T-cell (primary cell): ENCODE results near the gene SEC14L3. TPM values are rescaled to one million over a fixed set of nuclear protein-coding genes. Genes with fewer than 3 reads are reported as not detected.

ENCODE experiments used
- ATAC-seq, 4 experiments: fragments of 200-7000 bp in 3 of 4; fragments of 150-1000 bp in 1 of 4; cut with Tn5 transposase; replicated peaks in 1 of 4; 1 replicate in 3 of 4; 2 replicates in 1 of 4; pipeline ENCODE4 v1.10.0; 2021; ENCODE audit warnings: moderate library complexity in 3 of 4, mild to moderate bottlenecking in 2 of 4, moderate number of reproducible peaks in 1 of 4
- CTCF ChIA-PET, 2 donors: fragments of 300-600 bp; sonication (Branson Sonifier 250); formaldehyde crosslinking; loops; one replicate each; lab custom pipeline; 2022; ENCODE audit warnings: antibody characterized with exemption in 2 of 2; lab: Charles Lee
- POLR2A ChIA-PET, 2 donors: fragments of 300-600 bp; sonication (Branson Sonifier 250); formaldehyde crosslinking; loops; one replicate each; lab custom pipeline; 2022; ENCODE audit warnings: antibody characterized with exemption in 2 of 2; lab: Charles Lee
- DNase-seq, 35 experiments: peaks; one replicate each; pipeline versions ENCODE4 v3.0.0 to v3.0.0-alpha.2; 2013 to 2023
- H3K27ac ChIP-seq: one replicate; pipeline ENCODE4 v1.5.1; 2013; ENCODE audit warnings: low read length
- H3K27me3 ChIP-seq, 2 experiments: replicated peaks in 1 of 2; 1 replicate in 1 of 2; 2 replicates in 1 of 2; pipeline versions ENCODE4 v1.6.1 to v1.7.0; 2013; ENCODE audit warnings: low read length in 1 of 2, mixed read lengths in 1 of 2; ENCODE audit not compliant: control insufficient read depth in 2 of 2, insufficient read depth in 2 of 2; ENCODE audit errors: extremely low read depth in 1 of 2
- H3K36me3 ChIP-seq, 2 donors: 1 replicate in 1 of 2; 2 replicates in 1 of 2; pipeline versions ENCODE4 v1.6.1 to v1.7.0; 2013; ENCODE audit warnings: low read length in 1 of 2; ENCODE audit not compliant: control insufficient read depth in 2 of 2, insufficient read depth in 1 of 2; ENCODE audit errors: extremely low read depth in 1 of 2
- H3K4me1 ChIP-seq, 2 experiments: 1 replicate in 1 of 2; 2 replicates in 1 of 2; pipeline versions ENCODE4 v1.6.1 to v1.7.0; 2013; ENCODE audit warnings: low read length in 2 of 2, mixed read lengths in 1 of 2; ENCODE audit not compliant: insufficient read depth in 2 of 2, control insufficient read depth in 1 of 2; ENCODE audit errors: extremely low read depth in 1 of 2
- H3K4me3 ChIP-seq, 2 donors: 1 replicate in 1 of 2; 2 replicates in 1 of 2; pipeline versions ENCODE4 v1.5.1 to v1.7.0; 2013; ENCODE audit warnings: mild to moderate bottlenecking in 2 of 2, low read length in 1 of 2, moderate library complexity in 1 of 2; ENCODE audit not compliant: control insufficient read depth in 1 of 2; ENCODE audit errors: extremely low read depth in 1 of 2
- H3K9me3 ChIP-seq: 2 replicates; pipeline ENCODE4 v1.7.0; 2013
- H3K27ac Mint-ChIP-seq, 2 donors: one replicate each; pipeline ENCODE4 v1.8.0; 2020 to 2021; ENCODE audit warnings: mild to moderate bottlenecking in 2 of 2, mixed read lengths in 2 of 2
- H3K27me3 Mint-ChIP-seq, 2 donors: one replicate each; pipeline ENCODE4 v1.8.0; 2021 to 2022; ENCODE audit warnings: mixed read lengths in 2 of 2
- H3K36me3 Mint-ChIP-seq: one replicate; pipeline ENCODE4 v1.8.0; 2021; ENCODE audit warnings: mixed read lengths
- H3K4me1 Mint-ChIP-seq, 3 donors: one replicate each; pipeline ENCODE4 v1.8.0; 2020 to 2022; ENCODE audit warnings: mixed read lengths in 3 of 3, mild to moderate bottlenecking in 1 of 3
- H3K4me3 Mint-ChIP-seq, 3 donors: one replicate each; pipeline ENCODE4 v1.8.0; 2020 to 2022; ENCODE audit warnings: mild to moderate bottlenecking in 3 of 3, mixed read lengths in 3 of 3, moderate library complexity in 3 of 3
- H3K9me3 Mint-ChIP-seq, 3 donors: one replicate each; pipeline ENCODE4 v1.8.0; 2020 to 2022; ENCODE audit warnings: mixed read lengths in 3 of 3
- WGBS: methylation state at CpG from one replicate; pipeline ENCODE4 v1.1.5; 2013; ENCODE audit warnings: missing lambda C conversion rate; ENCODE audit not compliant: insufficient coverage; 5-methylcytosine and 5-hydroxymethylcytosine counted together
- total RNA-seq, 35 experiments: library from RNA in 6 of 35; stranded (reverse) in 6 of 35; fragments of 120-200 nt in 1 of 35; gene quantifications; one replicate each; pipeline versions ENCODE4 v1.2.1 to v1.2.4 and lab custom pipeline; 2013 to 2026

The SEC14L3 gene
- total RNA-seq, 5 donors from 2014 or later (not counting 1 experiment from before 2014, with no cell fraction given) = not detected

DNA sequence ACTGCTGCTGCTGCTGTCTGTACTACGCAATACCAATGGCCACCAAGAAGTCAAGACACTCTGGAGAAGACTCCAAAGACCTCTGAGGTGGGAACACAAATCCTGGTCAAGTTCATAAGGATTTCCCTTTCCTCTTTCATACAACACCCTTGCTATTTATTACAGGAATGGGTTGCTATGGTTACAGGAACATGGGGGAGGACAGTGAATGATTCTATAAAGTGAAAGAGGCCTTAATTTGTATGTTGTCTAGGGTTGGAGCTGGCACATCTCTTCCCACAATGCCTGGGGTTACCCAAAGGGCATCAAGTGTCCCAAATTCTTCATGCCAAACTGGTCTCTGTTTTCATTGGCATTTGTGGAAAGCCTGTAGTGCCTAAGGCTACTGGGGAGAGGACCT, 11.4 kb upstream of the SEC14L3 start:
- Histone ChIP-seq H3K36me3 (no peaks in the 10 kb centered on the region), H3K4me3 (no peak overlapping the region), H3K9me3 (no peaks in the 10 kb centered on the region), H3K27ac (no peak overlapping the region), H3K4me1 (peaks cover 0 to 8% of the 10 kb centered on the region in 2 experiments), H3K27me3 (peaks cover 0 to 13% of the 10 kb centered on the region in 2 experiments)
- Mint-ChIP-seq H3K27me3 (peaks cover 2 to 3% of the 10 kb centered on the region in 2 donors), H3K9me3 (no peaks in the 10 kb centered on the region), H3K36me3 (no peaks in the 10 kb centered on the region), H3K4me1 (peaks cover 0 to 7% (median 0%) of the 10 kb centered on the region in 3 donors), H3K4me3 (no peak overlapping the region), H3K27ac (no peak overlapping the region)
- ChIA-PET POLR2A (interaction anchor here in 1 of 2 donors (0.7 kb wide), 1 partner anchor 88 kb away, joined by 4 read pairs; no protein-coding TSS in a partner anchor), CTCF (no interaction called here)
- ATAC-seq (no peak), DNase-seq (no peak)
- no CpG with 5 or more reads among the region's 1 CpG for WGBS

- no peak overlapping the region for H3K4me3 Mint-ChIP-seq
- ATAC-seq (no peak), DNase-seq (no peak)
- H3K4me1 ChIP-seq = peaks cover 0 to 8% of the 10 kb centered on the region in 2 experiments
- H3K9me3 Mint-ChIP-seq = no peaks in the 10 kb centered on the region
- H3K36me3 ChIP-seq = no peaks in the 10 kb centered on the region
- CTCF ChIA-PET = interaction anchor here in 1 of 2 donors (0.9 kb wide), 1 partner anchor 116 kb away, joined by 3 read pairs; no protein-coding TSS in a partner anchor
- peaks cover 0 to 17% of the 10 kb centered on the region in 2 experiments for H3K27me3 ChIP-seq
- H3K36me3 Mint-ChIP-seq = no peaks in the 10 kb centered on the region
- H3K4me3 ChIP-seq = no peak overlapping the region
- peaks cover 3 to 11% of the 10 kb centered on the region in 2 donors for H3K27me3 Mint-ChIP-seq
- H3K4me1 Mint-ChIP-seq = peaks cover 0 to 7% (median 0%) of the 10 kb centered on the region in 3 donors
- no peak overlapping the region for H3K27ac Mint-ChIP-seq
- H3K9me3 ChIP-seq = no peaks in the 10 kb centered on the region
- H3K27ac ChIP-seq = no peak overlapping the region
- 60% methylated on average over 4 of the region's 5 CpGs for WGBS
- POLR2A ChIA-PET = no interaction called here
Measured at GRCh38 chr22:30481711-30482110, 9.9 kb upstream of the SEC14L3 start.

- H3K27ac ChIP-seq = no peak overlapping the region
- Mint-ChIP-seq H3K36me3 (no peaks in the 10 kb centered on the region), H3K4me3 (no peak overlapping the region), H3K9me3 (no peaks in the 10 kb centered on the region), H3K4me1 (peaks cover 0 to 4% (median 2%) of the 10 kb centered on the region in 3 donors), H3K27ac (no peak overlapping the region), H3K27me3 (peaks cover 3 to 14% of the 10 kb centered on the region in 2 donors)
- ChIA-PET POLR2A (no interaction called here), CTCF (no interaction called here)
- peaks cover 0 to 3% of the 10 kb centered on the region in 2 experiments for H3K4me1 ChIP-seq
- H3K9me3 ChIP-seq = no peaks in the 10 kb centered on the region
- no peaks in the 10 kb centered on the region for H3K36me3 ChIP-seq
- WGBS = no CpG with 5 or more reads among the region's 2 CpGs
- ATAC-seq = no peak
- DNase-seq = no peak
- peaks cover 0 to 23% of the 10 kb centered on the region in 2 experiments for H3K27me3 ChIP-seq
- H3K4me3 ChIP-seq = no peak overlapping the region
Measured at GRCh38 chr22:30479981-30480380, 8.2 kb upstream of the SEC14L3 start.

- H3K36me3 ChIP-seq = no peaks in the 10 kb centered on the region
- ChIA-PET CTCF (no interaction called here), POLR2A (interaction anchor here (0.6 to 0.8 kb wide), 2 partner anchors 228 to 823 kb away, joined by 3 to 4 read pairs; no protein-coding TSS in a partner anchor)
- Mint-ChIP-seq H3K4me3 (no peak overlapping the region), H3K27ac (no peak overlapping the region), H3K4me1 (peaks cover 0 to 21% (median 8%) of the 10 kb centered on the region in 3 donors), H3K36me3 (no peaks in the 10 kb centered on the region), H3K9me3 (no peaks in the 10 kb centered on the region), H3K27me3 (peaks cover 16 to 37% of the 10 kb centered on the region in 2 donors)
- H3K27ac ChIP-seq = no peak overlapping the region
- peaks cover 0 to 52% of the 10 kb centered on the region in 2 experiments for H3K27me3 ChIP-seq
- WGBS = 50% methylated on average over 2 of the region's 6 CpGs
- H3K9me3 ChIP-seq = no peaks in the 10 kb centered on the region
- H3K4me3 ChIP-seq = no peak overlapping the region
- H3K4me1 ChIP-seq = peaks cover 0 to 10% of the 10 kb centered on the region in 2 experiments
- ATAC-seq (peak in 1 of 4 experiments; percentile 81), DNase-seq (peak in 26 of 35 experiments; percentile 5 to 63 (median 22))
Measured at GRCh38 chr22:30474683-30475424, 3.0 kb upstream of the SEC14L3 start.

- CTCF ChIA-PET = no interaction called here
- Histone ChIP-seq H3K9me3 (no peaks in the 10 kb centered on the region), H3K36me3 (no peaks in the 10 kb centered on the region), H3K27ac (no peak overlapping the region), H3K4me3 (no peak overlapping the region), H3K4me1 (peaks cover 0 to 10% of the 10 kb centered on the region in 2 experiments), H3K27me3 (peaks cover 0 to 57% of the 10 kb centered on the region in 2 experiments)
- POLR2A ChIA-PET = interaction anchor here in 1 of 2 donors (0.6 kb wide), 1 partner anchor 824 kb away, joined by 3 read pairs; no protein-coding TSS in a partner anchor
- peaks cover 0 to 22% (median 8%) of the 10 kb centered on the region in 3 donors for H3K4me1 Mint-ChIP-seq
- no peak overlapping the region for H3K27ac Mint-ChIP-seq
- DNase-seq (no peak), ATAC-seq (no peak)
- no peaks in the 10 kb centered on the region for H3K9me3 Mint-ChIP-seq
- no peak overlapping the region for H3K4me3 Mint-ChIP-seq
- no peaks in the 10 kb centered on the region for H3K36me3 Mint-ChIP-seq
- WGBS = no CpG with 5 or more reads among the region's 4 CpGs
- peaks cover 17 to 39% of the 10 kb centered on the region in 2 donors for H3K27me3 Mint-ChIP-seq
Measured at GRCh38 chr22:30474121-30474520, 2.3 kb upstream of the SEC14L3 start.

DNA sequence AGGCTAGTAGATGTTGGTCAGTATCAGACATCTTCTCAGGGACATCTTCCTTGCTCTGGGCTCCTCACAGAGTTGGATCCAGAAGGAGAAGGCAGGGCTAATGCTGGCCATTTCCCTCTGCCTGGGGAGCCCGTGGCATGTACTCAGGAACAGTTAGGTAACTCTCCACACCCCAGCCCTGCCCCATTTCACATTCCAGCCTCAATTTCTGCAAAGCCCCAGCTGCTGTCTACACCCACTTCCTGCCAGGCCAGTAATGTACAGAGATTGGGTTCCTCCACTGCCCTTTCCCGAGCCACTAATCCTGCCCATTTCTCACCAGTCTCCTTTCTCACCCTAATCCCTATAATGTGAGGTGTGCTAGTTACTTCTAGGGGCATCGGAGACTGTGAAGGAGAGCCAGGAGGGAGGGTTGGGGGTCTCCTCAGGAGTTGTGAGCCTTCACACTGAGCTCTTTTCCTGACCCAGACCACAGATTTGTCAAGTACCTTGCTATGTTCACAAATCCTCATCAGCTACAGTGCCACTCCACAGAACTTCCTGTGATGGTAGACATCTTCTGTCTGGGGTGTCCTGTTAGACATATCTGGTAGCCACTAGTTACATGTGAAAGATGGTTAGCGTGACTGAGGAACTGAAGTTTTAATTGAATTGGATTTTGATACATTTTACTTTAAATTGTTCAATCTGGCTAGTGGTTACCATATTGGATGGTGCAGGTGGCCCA, 1.3 kb upstream of the SEC14L3 start:
- ATAC-seq (peak in 1 of 4 experiments; percentile 45), DNase-seq (peak in 1 of 35 experiments; percentile 21)
- no peak overlapping the region for H3K4me3 ChIP-seq
- Mint-ChIP-seq H3K27ac (no peak overlapping the region), H3K9me3 (no peaks in the 10 kb centered on the region), H3K4me3 (no peak overlapping the region), H3K36me3 (peaks cover 2% of the 10 kb centered on the region), H3K27me3 (peaks cover 17 to 45% of the 10 kb centered on the region in 2 donors), H3K4me1 (peaks cover 0 to 22% (median 8%) of the 10 kb centered on the region in 3 donors)
- ChIA-PET POLR2A (interaction anchor here in 1 of 2 donors (0.6 kb wide), 1 partner anchor 32 kb away, joined by 9 read pairs; no protein-coding TSS in a partner anchor), CTCF (no interaction called here)
- peaks cover 0 to 63% of the 10 kb centered on the region in 2 experiments for H3K27me3 ChIP-seq
- 33% methylated on average over 1 of the region's 4 CpGs for WGBS
- no peak overlapping the region for H3K27ac ChIP-seq
- H3K4me1 ChIP-seq = peaks cover 0 to 10% of the 10 kb centered on the region in 2 experiments
- no peaks in the 10 kb centered on the region for H3K9me3 ChIP-seq
- H3K36me3 ChIP-seq = no peaks in the 10 kb centered on the region
